Activated T-helper 1 cell treated with anti-CD3 and anti-CD28 coated beads, Interleukin-12 subunit alpha, Interleukin-12 subunit beta, Interleukin-2, Interleukin-4 antibody, amounts not matched to agents 30 ng/mL and 10 ng/mL and 1 ng/mL, durations not matched to agents 14 hours and 24 hours and 36 hours (primary cell): ENCODE data around the gene TMEM72. TPM values are rescaled to one million over a fixed set of nuclear protein-coding genes. Genes with fewer than 3 reads are reported as not detected.
A peak's percentile ranks its signal among the peaks of the same experiment; 100 is the strongest.

Experiments used
- DNase-seq: peaks from one replicate; pipeline ENCODE4 v3.0.0; 2021; ENCODE audit warnings: low spot score
- H3K27ac Mint-ChIP-seq: one replicate; pipeline ENCODE4 v1.8.0; 2021; ENCODE audit warnings: mild to moderate bottlenecking, mixed read lengths
- H3K27me3 Mint-ChIP-seq: one replicate; pipeline ENCODE4 v1.8.0; 2022; ENCODE audit warnings: mild to moderate bottlenecking, moderate library complexity, mixed read lengths; ENCODE audit not compliant: insufficient read depth
- H3K36me3 Mint-ChIP-seq: one replicate; pipeline ENCODE4 v1.8.0; 2021; ENCODE audit warnings: low read depth, mixed read lengths
- H3K4me1 Mint-ChIP-seq: one replicate; pipeline ENCODE4 v1.8.0; 2021; ENCODE audit warnings: low read depth, mixed read lengths
- H3K4me3 Mint-ChIP-seq: one replicate; pipeline ENCODE4 v1.8.0; 2021; ENCODE audit warnings: mild to moderate bottlenecking, moderate library complexity, mixed read lengths
- H3K9me3 Mint-ChIP-seq: one replicate; pipeline ENCODE4 v1.8.0; 2021; ENCODE audit warnings: mixed read lengths
- intact Hi-C: fragments of 100-400 bp; cut with micrococcal nuclease; formaldehyde crosslinking; loops from one replicate; pipeline ENCODE4 v1.15.1; 2024
- total RNA-seq: library from RNA; stranded (reverse); gene quantifications from 2 replicates; pipeline ENCODE4 v1.2.3, GENCODE V29; 2022

The TMEM72 gene
- total RNA-seq, 1 donor from 2014 or later: not detected

GRCh38 chr10:44925811-44926750 is 14.9 kb downstream of the TMEM72 start:
- Mint-ChIP-seq H3K27ac (no peak overlapping the region), H3K9me3 (no peaks in the 10 kb centered on the region), H3K27me3 (peaks cover 3% of the 10 kb centered on the region), H3K4me3 (no peak overlapping the region), H3K4me1 (no peaks in the 10 kb centered on the region), H3K36me3 (no peaks in the 10 kb centered on the region)
- intact Hi-C loops: no loop called here
- DNase-seq: no peak

GRCh38 chr10:44926751-44927351 is 15.7 kb downstream of the TMEM72 start:
- intact Hi-C loops: no loop called here
- Mint-ChIP-seq H3K27me3 (peaks cover 2% of the 10 kb centered on the region), H3K36me3 (no peaks in the 10 kb centered on the region), H3K9me3 (no peaks in the 10 kb centered on the region), H3K4me3 (no peak overlapping the region), H3K27ac (no peak overlapping the region), H3K4me1 (no peaks in the 10 kb centered on the region)
- DNase-seq: no peak

GRCh38 chr10:44927352-44927751 is 16.2 kb downstream of the TMEM72 start:
- H3K36me3 Mint-ChIP-seq: no peaks in the 10 kb centered on the region
- DNase-seq: no peak
- no peak overlapping the region for H3K27ac Mint-ChIP-seq
- H3K4me3 Mint-ChIP-seq: no peak overlapping the region
- H3K9me3 Mint-ChIP-seq: no peaks in the 10 kb centered on the region
- H3K27me3 Mint-ChIP-seq: peaks cover 4% of the 10 kb centered on the region
- H3K4me1 Mint-ChIP-seq: no peaks in the 10 kb centered on the region
- intact Hi-C loops: no loop called here

GRCh38 chr10:44928462-44928861 is 17.3 kb downstream of the TMEM72 start:
- Mint-ChIP-seq H3K9me3 (no peaks in the 10 kb centered on the region), H3K27me3 (peaks cover 4% of the 10 kb centered on the region), H3K4me3 (no peak overlapping the region), H3K4me1 (peaks cover 6% of the 10 kb centered on the region), H3K36me3 (no peaks in the 10 kb centered on the region), H3K27ac (no peak overlapping the region)
- intact Hi-C loops: no loop called here
- no peak for DNase-seq

- Mint-ChIP-seq H3K27me3 (peaks cover 2% of the 10 kb centered on the region), H3K36me3 (no peaks in the 10 kb centered on the region), H3K4me3 (no peak overlapping the region), H3K9me3 (no peaks in the 10 kb centered on the region), H3K4me1 (peaks cover 6% of the 10 kb centered on the region), H3K27ac (no peak overlapping the region)
- intact Hi-C loops: loop anchor here (10.0 kb wide), 1 partner anchor 305 kb away; no protein-coding TSS in a partner anchor
- no peak for DNase-seq
Observed at GRCh38 chr10:44929356-44930255, 18.5 kb downstream of the TMEM72 start.

GRCh38 chr10:44930904-44931620 is 19.9 kb downstream of the TMEM72 start:
- intact Hi-C loops: loop anchor here (10.0 kb wide), 1 partner anchor 304 kb away; no protein-coding TSS in a partner anchor

GRCh38 chr10:44931621-44932516 is 20.7 kb downstream of the TMEM72 start:
- no peaks in the 10 kb centered on the region for H3K9me3 Mint-ChIP-seq
- intact Hi-C loops: loop anchor here (1.0 to 10.0 kb wide), 5 partner anchors 27 to 303 kb away; partner anchors contain the start of genes RASSF4 and ZNF22
- peaks cover 2% of the 10 kb centered on the region for H3K27me3 Mint-ChIP-seq
- H3K4me1 Mint-ChIP-seq: peaks cover 11% of the 10 kb centered on the region
- no peak overlapping the region for H3K27ac Mint-ChIP-seq
- no peaks in the 10 kb centered on the region for H3K36me3 Mint-ChIP-seq
- H3K4me3 Mint-ChIP-seq: no peak overlapping the region
- no peak for DNase-seq

More at GRCh38 chr10:44930904-44931620, 19.9 kb downstream of the TMEM72 start:
- DNase-seq: no peak
- Mint-ChIP-seq H3K27ac (no peak overlapping the region), H3K4me1 (peaks cover 11% of the 10 kb centered on the region), H3K27me3 (peaks cover 2% of the 10 kb centered on the region), H3K9me3 (no peaks in the 10 kb centered on the region), H3K4me3 (no peak overlapping the region), H3K36me3 (no peaks in the 10 kb centered on the region)

GRCh38 chr10:44932517-44933450 is 21.6 kb downstream of the TMEM72 start:
- peak; percentile 77 for DNase-seq
- intact Hi-C loops: loop anchor here (1.0 to 10.0 kb wide), 5 partner anchors 26 to 302 kb away; partner anchors contain the start of genes RASSF4 and ZNF22
- Mint-ChIP-seq H3K4me3 (no peak overlapping the region), H3K36me3 (no peaks in the 10 kb centered on the region), H3K27ac (no peak overlapping the region), H3K4me1 (peaks cover 11% of the 10 kb centered on the region), H3K27me3 (peaks cover 2% of the 10 kb centered on the region), H3K9me3 (no peaks in the 10 kb centered on the region)

- no peak overlapping the region for H3K4me3 Mint-ChIP-seq
- peaks cover 2% of the 10 kb centered on the region for H3K27me3 Mint-ChIP-seq
- no peaks in the 10 kb centered on the region for H3K9me3 Mint-ChIP-seq
- no peaks in the 10 kb centered on the region for H3K36me3 Mint-ChIP-seq
- intact Hi-C loops: loop anchor here (2.0 to 10.0 kb wide), 4 partner anchors 25 to 301 kb away; partner anchors contain the start of genes RASSF4 and ZNF22
- H3K27ac Mint-ChIP-seq: no peak overlapping the region
- DNase-seq: no peak
- peaks cover 11% of the 10 kb centered on the region for H3K4me1 Mint-ChIP-seq
Observed at GRCh38 chr10:44933451-44934321, 22.5 kb downstream of the TMEM72 start.
